GM12874 (cell line): ENCODE data around the gene HOXC12.

Experiments used
- CTCF ChIP-seq: IDR thresholded peaks from 2 replicates; pipeline ENCODE4 v1.5.1; 2011; ENCODE audit warnings: low read depth, mild to moderate bottlenecking, control low read depth, low read length, moderate library complexity; ENCODE audit not compliant: insufficient read depth

The HOXC12 gene

GRCh38 chr12:53954694-53955035, at the start of gene HOXC12:
TSS of gene HOXC12 (plus strand) at chr12:53954903. CDS start at chr12:53954930, 27 bp downstream.
- TF ChIP-seq CTCF = no peak

- no peak for TF ChIP-seq CTCF
These were observed 47.6 kb upstream of the HOXC12 start for GRCh38 chr12:53907103-53907502.

GRCh38 chr12:53916788-53917655, 37.7 kb upstream of the HOXC12 start:
- TF ChIP-seq CTCF = no peak

GRCh38 chr12:53924521-53925405, 29.9 kb upstream of the HOXC12 start:
- no peak for TF ChIP-seq CTCF

- TF ChIP-seq CTCF = no peak
These were observed 27.3 kb upstream of the HOXC12 start for GRCh38 chr12:53927220-53928029.

- TF ChIP-seq CTCF = no peak
These were observed 26.5 kb upstream of the HOXC12 start for GRCh38 chr12:53928054-53928835.
